NCI-H460 (cell line): ENCODE data around the gene HSPH1. TPM values are rescaled to one million over a fixed set of nuclear protein-coding genes. Genes with fewer than 3 reads are reported as not detected.

Experiments used
- DNase-seq: peaks from one replicate; pipeline ENCODE4 v3.0.0-alpha.2; 2016; ENCODE audit warnings: low read depth; ENCODE audit errors: extremely low read depth
- polyA plus RNA-seq: library from polyadenylated mRNA; depleted of rRNA; stranded (reverse); fragments of >200 nt; gene quantifications from 2 replicates; pipeline ENCODE4 v1.2.3, GENCODE V29; 2014; cell fraction: nucleus; rRNA removed
- total RNA-seq: library from RNA; depleted of rRNA; stranded (reverse); fragments of >200 nt; shearing (Covaris generic); gene quantifications from 2 replicates; pipeline ENCODE4 v1.2.3, GENCODE V29; 2014; rRNA removed

HSPH1 gene
- 45.9 and 49.8 TPM in 2 replicates for total RNA-seq
- polyA plus RNA-seq, result 48.1 and 49.2 TPM in 2 replicates

DNA sequence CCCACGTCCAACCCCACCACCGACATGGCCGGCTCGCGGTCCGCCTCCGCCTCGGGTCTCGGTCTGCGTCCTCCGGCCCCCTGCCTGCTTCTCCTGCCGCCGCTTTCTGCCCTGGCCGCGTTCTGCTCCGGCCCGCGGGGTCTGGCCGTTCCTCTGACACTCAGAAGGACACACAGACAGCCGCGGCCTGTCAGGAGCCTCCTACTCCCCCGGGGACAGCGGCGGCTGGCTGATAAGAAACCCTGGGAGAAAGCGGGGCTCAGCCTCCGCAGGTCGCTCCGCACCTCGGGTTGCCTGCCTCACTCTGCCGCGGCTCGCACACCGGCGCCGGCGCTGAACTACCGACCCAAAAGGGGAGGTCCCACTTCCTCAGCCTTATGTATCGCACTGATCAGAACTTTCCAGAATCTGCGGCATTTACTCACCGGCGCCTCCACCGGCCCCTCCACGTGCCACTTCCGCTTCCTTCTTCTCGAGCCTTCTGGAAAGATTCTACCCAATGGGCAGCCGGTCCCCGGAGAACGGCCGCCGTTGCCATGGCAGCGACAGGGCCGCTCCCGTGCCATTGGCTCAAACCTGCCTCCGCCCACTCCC is at the start of gene HSPH1:
TSS of gene HSPH1 (minus strand) at position 348 of the 594 bp plus-strand sequence. CDS start at position 26, 322 bp downstream.
- DNase-seq, result peak; percentile 92

DNA sequence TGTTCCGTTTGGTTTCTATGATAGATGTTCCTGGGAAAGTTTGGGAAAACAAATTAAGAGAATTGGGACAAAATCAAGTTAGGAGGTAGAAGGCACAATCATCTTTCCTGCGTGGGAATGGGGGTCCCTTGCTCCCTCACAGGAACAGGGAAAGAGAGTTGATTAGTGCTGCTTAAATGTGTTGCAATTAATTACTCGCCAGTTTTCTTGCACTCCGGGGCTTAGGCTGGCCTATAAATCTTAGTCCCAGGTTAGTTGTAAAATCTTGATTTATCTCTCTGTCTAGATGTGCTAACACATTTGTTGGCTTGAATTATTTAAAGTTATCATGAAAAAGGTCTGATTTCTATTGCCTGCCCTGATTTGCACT is 48.1 kb upstream of the HSPH1 start:
- DNase-seq, result no peak

DNA sequence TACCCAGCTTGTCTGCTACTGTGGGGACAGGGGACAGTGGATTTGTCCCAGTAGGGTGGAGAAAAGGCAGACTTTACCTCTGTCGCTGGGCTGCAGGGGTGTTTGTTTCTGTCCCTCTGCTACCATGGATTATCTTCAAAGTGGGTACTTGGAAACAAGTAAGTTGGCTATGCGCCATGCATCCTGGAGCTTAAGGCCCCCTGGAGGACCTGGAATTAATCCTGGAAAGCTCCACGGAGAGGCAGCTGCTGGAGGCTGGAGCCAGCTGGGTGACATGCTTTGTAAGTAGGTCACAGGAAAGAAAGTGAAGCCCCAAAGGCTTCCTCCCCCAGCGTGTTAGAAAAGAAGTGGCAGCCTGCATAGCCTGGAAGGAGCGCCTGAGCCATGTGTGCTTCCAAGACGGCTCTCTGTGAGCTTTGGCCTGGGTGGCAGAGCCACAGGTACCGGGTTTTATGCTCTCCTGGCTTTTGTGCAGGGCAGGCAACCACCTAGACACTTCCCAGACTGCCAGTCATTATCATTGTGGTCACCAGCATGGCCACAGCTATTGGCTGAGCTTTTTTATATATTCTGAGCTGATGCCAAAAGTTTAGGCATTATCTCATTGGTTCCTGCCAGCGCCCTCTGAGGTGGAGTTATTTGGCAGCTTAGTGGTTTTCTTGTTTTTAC is 47.6 kb upstream of the HSPH1 start:
- DNase-seq, result no peak

DNA sequence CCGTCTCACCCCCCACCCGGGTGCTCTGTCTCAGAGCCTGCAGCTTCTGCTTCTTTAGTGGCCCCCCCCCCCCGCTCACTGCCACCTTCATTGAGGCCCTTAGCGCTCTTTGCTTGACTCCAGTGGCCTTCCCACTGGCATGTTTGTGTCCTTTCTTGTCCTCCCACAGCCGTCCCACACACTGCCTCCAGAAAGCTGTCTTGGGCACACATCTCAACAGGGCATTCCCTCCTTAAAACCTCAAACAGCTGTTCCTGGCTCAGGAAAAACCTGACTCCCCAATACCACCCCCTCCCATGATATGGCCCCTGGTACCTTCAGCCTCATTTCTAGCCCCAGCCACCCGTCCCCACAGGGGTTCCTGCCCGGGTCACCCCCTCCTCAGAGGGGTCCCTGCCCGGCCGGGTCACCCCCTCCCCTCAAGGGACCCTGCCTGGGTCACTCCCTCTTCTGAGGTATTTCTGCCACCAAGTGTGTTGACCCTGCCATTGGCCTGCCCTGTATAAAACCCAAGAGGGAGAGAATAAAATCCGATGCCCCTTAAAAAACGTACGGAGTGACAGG is 46.9 kb upstream of the HSPH1 start:
- no peak for DNase-seq

DNA sequence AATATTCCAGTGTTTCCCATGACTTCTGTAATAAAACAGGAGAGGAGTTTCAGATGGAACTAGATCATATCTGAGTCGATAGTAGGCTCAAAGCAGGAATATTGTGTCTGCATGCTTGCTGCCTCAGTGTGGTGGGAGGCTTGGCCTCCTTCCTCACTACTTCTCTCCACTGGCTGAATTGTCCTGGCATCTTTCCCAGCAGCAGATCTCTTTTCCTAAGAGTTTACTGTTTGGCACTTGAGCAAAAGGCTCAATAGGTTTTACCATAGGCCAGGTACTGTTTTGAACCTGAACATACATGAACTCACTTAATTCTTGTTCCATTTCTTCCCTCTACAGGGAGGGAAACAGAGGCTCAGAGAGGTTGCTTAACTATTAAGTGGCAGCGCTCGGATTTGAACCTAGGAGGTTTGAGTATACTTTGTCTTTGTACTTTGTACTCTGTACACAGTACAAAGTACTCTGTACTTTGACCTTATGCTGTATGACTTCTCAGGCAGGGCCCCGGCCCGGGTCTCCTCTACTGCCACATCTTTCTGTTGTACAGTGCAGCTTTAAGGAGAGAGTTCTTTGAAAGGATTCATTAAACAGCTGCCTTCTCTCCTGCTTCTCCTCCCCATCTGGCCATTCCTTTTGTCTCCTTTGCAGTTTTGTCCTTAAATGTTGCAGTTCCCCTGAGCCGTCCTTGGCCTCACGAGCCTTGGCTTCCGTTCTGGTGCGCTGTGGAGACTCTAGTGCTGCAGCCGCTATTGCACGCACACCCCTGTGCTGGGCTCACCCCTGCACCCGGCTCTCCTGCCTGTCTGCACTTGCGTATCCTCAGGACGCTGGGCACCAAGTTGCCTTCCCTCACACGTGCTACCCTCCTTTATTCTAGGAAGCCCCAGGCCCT is 46.2 kb upstream of the HSPH1 start:
- no peak for DNase-seq

DNA sequence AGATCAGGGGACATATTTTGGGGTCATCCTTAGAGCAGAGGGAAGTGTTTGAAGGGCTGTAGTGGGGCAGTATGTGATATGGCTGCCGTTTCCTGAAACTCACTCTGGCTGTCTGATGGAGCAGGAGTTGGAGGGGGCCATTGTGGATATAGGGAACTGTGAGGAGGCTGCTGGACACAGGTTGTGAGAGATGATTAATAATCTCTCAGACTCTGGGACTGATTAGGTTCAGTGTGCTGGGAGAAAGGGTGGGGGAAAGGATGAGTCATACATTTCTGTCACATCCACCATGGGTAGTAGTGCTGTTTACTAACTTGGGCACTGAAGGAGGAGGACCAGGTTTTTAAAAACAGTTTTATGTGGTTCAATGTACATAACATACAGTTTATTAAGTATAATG is 42.9 kb upstream of the HSPH1 start:
- no peak for DNase-seq

DNA sequence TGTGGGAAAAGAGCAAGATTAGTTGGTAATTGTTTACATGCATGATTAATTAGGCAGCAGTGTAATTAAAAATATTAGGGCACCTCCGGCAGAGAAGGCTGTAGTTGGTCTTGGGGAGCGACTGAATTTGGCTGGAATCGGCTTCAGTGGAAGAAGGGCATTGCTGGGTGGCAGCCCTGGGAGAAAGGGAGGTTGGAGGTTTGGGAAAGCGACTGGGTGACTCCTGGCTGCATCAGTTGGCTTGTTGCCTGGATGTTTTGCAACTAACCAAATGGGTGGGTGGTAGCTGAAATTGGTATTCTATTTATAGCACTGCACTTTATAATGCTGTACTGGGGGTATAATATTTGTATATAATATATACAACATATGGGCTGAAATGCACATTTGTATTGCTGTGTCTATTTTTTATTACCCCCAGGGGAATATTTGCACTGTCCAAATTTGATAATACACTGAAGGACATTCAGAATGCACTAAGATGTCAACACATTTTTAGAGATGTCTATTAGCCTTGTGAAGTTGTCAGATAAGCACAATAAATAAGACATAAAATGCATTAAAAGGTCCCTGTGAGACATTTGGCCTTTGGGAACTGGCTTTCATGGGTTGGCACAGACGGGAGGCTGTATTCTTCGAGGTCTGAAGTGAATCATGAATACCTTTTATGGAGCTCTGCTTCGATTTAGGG is 39.8 kb upstream of the HSPH1 start:
- no peak for DNase-seq

DNA sequence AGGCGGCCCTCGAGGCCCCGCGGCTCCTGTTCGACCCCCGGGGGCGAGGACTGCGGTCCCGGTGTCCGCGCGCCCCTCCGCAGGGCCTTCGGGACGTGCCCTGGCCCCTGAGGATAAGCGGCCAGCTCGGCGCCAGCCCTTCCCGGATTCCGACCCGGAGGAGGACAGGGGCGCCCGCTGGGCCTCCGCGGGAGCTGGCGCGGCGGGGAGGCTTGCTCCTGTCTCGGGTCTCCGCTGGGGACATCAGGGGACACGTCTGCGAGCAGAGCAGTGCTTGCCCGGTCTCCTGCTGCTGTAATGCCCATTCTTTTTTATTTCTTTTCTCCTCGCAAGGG is 38.9 kb upstream of the HSPH1 start:
- no peak for DNase-seq

DNA sequence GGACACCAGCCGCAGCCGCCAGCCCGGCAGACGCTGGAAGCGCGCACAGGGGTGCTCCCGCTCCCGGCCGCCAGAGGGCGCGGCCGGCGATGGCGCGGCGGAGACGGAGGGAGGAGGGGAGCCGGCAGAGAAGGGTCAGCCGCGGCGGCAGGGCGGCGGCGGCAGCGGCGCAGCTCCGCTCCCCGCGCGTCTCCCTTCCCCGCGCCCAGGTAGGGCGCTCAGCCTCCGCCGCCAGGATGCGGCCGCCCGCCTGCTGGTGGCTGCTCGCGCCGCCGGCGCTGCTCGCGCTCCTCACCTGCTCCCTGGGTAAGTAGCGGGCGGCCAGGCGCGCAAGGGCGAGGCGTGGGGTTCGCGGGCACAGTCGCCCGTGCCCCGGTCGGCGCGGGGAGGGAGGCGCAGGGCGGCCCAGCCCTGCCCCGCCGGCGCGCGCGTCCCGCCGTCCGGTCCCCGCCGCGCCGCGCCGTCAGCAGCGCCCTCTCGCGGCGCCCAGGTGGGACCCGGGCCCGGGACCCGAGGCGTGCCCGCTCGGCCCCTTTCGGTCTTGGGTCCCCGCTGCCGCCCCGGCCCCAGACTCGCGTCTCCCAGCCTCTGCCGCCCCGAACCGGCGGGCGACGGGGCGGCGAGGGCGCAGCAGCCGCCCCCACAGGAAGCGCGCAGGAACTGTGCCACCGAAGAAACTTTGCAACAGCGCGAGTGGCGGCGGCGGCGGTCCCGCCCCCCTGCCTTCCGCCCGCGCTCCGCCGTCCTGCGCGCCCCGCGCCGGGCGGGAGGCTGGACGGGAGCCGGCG is 38.3 kb upstream of the HSPH1 start, which contains the start of gene B3GLCT:
TSS of gene B3GLCT (plus strand) at position 127 of the 788 bp plus-strand sequence. CDS start at position 237, 110 bp downstream.
- peak; percentile 62 for DNase-seq

DNA sequence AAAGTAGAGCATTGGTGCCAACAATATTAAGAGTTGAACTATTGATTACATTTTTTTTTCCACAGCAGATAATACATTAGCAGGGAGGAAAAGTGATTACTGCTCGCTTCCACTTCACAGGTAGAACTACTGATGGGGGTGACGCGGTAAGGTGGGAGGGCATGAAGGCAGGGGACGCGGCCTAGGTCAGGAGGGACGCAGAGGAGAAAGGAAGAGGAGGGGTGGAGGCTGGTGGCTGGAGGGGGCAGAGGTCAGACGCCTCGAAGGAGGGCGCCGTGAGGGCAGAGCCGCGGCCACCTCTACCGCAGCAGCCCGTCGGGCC is 37.8 kb upstream of the HSPH1 start:
- DNase-seq, result no peak

DNA sequence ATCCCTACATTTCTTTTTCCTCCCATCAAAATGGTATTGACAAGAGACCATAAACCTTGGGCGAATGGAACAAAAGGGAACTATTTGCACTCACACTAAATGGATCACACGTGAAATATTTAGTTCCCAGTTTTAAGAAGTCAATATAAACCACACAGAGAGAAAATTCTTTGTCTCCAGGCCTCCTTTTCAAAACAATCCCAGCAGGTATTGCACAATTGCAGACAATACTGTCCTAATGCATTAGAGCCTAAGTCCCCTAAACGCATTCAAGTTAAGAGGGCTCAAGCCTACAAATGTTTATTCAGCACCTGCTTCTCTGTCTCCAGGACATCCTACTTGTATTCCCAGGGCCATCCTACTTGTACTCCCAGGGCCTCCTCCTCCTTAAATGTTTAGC is 36.8 kb upstream of the HSPH1 start:
- no peak for DNase-seq

DNA sequence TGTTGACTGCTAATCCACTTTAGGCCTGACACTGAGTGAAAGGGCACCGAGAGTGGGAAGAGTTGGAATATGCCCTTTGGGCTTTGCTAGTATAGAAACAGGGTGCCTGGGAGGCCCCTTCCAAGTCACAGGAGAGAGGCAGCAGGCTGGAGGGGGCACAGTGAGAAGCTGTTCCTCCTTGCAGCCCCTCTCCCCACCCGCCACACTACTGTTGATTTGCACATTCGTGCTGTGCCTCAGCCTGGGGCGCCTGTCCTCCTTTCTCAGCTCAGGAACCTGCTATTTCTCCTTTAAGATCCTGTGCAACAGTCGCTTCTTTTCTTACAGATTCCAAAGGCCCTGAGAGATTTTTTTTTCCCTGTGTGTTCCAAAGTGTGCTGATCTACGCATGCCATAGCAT is 35.3 kb upstream of the HSPH1 start:
- no peak for DNase-seq

DNA sequence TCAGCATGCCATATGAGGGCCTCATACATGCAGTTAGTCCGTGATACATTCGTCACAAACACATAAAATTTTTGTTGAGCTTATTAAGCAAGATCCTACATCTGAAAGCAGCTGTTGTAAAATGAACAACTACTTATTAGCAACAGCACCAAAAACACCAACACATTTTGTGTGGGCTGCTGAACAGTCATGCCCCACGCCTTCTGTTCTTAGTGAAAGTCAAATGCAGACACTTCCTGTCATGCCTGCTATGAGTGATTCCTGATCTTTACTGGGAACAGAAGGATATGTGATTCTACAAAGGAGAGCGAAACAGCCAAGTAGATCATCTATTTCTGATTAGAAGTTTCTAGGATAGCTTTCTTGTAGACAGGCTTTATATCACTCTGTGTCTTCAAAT is 33.9 kb upstream of the HSPH1 start:
- no peak for DNase-seq

DNA sequence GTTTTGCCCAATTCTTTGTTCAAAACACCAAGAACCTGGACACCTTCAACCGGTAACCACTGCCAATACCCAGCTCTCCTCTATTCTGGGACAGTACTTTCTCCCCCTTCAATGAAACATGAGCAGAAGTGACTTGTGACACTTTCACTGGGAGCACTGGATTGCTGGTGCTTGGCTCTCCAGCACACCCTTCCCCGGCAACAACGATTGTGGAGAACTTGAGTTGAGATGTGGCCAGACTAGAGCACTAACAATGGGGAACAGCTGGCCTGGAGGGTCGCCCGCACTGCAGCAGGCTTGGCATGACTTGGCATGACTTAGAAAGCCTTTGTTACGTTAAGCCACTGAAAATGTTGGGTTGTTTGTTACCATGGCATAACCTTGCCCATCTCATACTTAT is 30.6 kb upstream of the HSPH1 start:
- DNase-seq, result no peak

DNA sequence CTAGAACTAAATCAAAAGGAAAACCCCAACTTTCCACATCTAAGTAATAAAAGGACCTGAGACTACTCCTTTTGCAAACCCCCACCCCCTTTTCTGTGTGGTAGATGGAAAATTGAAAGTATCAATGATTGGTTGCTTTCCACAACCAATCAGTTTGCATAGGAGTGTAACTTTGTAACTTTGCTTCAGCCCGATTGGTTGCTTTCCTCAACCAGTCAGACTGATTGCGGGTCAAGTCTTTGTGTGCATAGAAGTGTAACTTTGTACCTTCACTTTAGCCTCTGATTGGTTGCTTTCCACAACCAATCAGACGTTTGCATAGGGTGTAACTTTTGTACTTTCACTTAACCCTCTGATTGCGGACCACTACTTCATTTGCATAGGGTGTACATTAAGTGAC is 30.0 kb upstream of the HSPH1 start:
- no peak for DNase-seq

DNA sequence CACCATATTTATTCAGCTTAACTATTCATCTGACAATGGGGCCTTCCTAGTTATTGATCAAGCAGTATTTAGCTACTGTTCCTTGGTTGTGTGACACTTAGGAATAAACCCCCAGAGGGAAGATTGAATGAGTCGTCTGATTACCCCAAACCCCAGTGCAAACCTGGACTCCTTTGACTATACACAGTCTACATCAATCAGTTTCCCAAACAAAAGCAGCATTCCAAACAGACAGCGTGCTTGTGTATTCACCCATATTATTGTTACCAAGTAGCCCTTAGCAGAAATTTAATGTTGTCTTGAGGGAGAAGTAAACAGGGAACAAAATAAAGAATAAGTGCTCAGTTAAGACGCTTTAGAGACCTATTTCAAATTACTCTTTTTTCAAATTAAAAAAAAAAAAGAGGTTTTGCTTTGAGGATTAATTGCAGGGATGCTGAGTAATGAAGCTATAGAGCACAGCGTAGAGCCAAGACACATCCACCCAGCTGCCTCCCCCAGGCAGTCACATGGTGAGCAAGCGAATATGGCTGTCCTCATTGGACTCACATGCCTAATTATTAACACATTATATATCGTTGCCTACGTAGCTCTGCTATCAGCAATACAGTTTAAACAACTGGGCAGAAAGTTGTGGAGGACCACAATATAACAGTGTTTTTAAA is 23.4 kb upstream of the HSPH1 start:
- no peak for DNase-seq

DNA sequence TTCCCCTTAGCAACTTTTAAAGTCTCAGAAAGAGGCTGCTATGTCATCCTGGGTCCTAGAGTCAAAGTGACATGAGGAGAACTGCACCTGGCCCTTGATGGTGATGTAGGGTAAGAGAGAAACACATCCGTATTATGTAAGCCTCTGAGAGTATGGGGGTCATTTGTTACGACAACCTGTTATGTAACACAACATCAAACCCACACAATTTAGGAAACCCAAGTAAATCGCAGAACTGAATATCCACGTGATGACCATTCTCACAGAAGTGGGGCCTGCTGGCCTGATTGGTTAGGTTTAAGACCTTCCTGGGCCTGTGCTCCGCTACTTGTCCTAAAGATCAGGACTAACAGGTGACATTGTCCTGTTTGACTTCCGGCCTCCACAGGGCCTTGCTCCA is 22.7 kb upstream of the HSPH1 start:
- no peak for DNase-seq

DNA sequence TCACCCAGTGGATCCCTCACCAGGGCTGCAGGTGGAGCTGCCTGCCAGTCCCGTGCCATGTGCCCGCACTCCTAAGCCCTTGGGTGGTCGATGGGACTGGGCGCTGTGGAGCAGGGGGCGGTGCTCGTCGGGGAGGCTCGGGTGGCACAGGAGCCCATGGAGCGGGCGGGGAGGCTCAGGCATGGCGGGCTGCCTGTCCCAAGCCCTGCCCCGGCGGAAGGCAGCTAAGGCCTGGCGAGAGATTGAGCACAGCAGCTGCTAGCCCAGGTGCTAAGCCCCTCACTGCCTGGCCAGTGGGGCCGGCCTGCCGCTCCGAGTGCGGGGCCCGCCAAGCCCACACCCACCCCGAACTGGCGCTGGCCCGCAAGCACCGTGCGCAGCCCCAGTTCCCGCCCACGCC is 21.3 kb upstream of the HSPH1 start:
- no peak for DNase-seq

DNA sequence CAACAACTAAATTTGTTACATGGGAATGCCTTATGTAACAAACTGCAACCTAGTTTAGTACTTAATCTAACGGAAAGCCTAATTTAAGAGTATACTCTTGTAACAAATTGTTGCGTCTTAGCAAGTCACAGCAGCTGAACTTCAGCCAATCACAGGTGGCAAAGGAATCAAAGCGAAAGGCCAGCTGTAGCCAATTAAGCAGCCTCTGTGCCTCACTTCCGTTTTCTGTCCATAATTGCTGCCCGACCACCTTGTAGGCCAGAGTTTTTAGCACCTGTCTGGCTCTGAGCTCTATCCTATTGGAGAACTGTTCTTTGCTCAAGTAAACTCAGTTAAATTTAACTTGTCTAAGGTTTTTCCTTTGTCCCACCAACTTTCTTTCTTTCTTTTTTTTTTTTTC is 18.1 kb upstream of the HSPH1 start:
- no peak for DNase-seq

DNA sequence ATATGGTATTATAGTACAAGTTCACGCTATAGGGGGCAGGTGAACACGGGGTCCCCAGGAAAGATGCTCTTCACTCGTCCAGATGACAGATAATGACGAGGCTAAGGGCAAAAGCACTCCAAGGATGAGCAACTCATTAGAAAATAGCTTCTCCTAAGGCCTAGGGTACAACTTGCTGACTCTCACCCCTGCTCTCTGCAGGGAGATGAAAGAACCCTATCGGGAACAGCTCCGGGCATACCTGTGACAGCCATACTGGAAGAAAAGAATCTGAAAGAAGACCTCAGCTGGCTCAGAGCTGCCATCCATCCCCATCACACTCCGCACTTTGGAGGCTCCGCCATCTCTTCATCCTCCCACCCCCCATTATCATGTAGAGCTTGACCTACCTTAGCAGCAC is 17.5 kb upstream of the HSPH1 start:
- DNase-seq, result no peak
